ACHN (cell line): ENCODE results near the gene ZNF799.
"Not testable (repeated sequence)": the region's sequence is repeated elsewhere in the genome, so short reads cannot be mapped to it uniquely, and the experiment has no call there.

Experiments
- DNase-seq: peaks from one replicate; pipeline ENCODE4 v3.0.0-alpha.2; 2015
- in situ Hi-C: cut with HindIII; loops from 2 replicates; pipeline ENCODE4 v1.10.0; 2017; ENCODE audit warnings: low sequenced_read_pairs, low pct_ligation_motif_present, low pct_unique_long_range_greater_than_20kb

The ZNF799 gene

DNA sequence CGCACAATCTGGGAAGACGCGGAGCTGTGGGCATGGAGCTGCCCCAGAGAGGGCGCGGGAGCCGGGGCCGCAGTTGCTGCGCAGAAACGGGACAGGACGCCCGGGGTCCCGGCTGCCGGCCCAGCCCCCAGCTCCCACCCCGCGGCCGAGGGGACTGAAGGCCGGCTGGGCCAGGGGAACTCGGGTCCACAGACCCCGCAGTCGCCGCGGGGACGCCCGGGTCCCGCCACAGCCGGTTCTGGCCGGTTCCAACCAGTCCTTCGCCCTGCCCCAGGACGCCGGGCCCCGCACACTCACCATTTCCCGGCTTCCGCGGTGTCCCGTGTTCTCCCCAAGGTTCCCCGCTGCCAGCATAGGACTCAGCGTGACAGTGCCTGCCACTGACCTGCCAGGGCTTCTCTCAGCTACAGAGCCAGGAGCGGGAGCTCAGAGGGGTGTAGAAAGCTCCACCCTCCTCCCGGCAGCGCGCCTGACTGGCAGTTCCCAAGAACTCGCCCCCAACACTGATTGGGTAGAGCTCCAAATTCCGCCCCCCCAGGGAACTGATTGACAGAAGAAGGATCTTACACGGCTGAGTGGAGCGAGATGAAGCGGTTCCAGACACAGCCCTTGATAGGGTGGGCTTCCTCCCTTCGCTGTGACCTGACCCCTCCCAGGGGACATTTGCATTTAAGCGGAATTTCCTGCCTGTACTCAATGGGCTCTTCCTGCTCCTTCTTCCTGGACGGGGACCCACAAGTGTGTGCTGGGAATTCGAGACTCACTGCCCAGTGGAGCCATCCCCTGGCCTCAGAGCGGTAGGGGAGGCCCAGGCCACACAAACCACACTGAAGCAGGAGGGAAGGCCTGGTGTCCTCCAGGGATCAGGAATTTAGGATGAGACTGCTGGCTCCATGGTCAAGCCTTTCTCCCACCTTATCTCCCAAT lies 35.6 kb downstream of the ZNF799 start, which contains the start of gene ZNF442:
TSS of gene ZNF442 (minus strand) at position 448 of the 927 bp plus-strand sequence. CDS start 2,052 bp downstream, outside the sequence.
- no peak for DNase-seq
- in situ Hi-C loops: no loop called here

DNA sequence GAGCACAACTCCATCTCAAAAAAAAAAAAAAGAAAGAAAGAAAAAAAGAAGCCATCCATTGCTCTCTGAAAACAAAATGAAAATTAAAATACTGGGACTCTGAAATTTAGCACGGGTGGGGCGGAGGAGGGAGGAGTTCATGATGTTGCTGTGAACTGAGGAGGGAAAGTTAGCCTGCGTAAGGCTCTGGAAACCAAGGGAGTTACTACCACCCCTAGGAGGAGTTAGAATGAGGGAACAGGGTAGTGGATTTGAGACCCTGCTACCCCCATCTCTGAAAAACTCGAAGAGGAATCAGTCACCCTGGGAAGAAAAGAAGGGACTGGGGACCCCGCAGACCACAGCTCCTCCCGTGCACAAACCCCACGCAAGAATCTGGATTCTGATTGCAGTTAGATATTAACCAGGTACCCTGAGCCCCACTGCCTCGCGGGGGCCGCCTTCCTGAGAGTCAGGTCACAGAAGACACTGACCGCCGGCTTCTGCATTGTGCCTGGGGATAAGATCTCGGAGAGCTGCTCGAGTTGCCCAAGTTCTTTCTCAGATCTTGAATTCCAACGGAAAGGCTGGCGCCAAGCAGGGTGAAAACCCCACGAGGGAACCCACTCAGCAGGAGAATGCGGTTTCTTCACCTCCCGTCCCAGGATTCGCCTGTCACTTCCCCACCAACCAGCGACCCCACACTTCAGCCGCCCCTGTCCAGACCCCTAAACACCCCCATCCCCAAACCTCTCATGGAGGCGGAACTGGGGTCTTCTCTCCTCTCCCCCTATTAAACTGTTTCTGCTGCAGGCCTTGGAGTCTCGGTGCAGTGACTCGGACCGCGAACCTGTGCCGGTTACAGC lies 36.5 kb downstream of the ZNF799 start:
- in situ Hi-C loops: no loop called here
- DNase-seq: no peak

DNA sequence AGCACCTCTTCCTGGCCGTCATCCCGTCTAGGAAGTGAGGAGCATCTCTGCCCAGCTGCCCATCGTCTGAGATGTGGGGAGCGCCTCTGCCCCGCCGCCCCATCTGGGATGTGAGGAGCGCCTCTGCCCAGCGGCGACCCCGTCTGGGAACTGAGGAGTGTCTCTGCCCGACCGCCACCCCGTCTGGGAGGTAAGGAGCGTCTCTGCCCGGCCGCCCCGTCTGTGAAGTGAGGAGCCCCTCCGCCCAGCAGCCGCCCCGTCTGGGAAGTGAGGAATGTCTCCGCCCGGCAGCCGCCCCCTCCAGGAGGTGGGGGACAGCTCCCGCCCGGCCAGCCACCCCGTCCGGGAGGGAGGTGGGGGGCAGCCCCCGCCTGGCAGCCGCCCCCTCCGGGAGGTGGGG lies 38.8 kb downstream of the ZNF799 start:
- in situ Hi-C loops: not testable (repeated sequence)

GRCh38 chr19:12353375-12353774 lies 47.7 kb downstream of the ZNF799 start:
- DNase-seq: no peak
- in situ Hi-C loops: no loop called here

More for the DNA sequence above, 38.8 kb downstream of the ZNF799 start:
- not testable (repeated sequence) for DNase-seq

- in situ Hi-C loops: no loop called here
Measured at GRCh38 chr19:12350890-12351197, 50.2 kb downstream of the ZNF799 start.

DNA sequence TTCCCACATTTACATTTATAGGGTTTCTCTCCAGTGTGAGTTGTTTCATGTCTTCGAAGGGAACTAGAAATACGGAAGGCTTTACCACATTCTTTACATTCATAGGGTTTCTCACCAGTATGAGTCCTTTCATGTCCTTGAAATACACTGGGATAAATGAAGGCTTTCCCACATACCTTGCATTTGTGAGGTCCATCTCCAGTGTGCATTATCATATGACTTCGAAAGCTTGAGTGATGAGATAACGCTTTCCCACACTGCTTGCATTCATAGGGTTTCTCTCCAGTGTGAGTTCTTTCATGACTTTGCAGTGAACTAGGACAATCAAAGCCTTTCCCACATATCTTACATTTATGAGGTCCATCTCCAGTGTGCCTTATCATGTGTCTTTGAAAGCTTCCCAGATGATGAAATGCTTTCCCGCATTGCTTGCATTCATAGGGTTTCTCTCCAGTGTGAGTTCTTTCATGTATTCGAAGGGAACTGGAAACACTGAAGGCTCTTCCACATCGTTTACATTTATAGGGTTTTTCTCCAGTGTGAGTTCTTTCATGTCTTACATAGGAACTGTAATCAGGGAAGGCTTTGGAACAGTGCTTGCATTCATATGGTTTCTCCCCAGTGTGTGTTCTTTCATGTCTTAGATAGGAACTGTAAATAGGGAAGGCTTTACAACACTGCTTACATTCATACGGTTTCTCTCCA lies 50.7 kb downstream of the ZNF799 start:
- in situ Hi-C loops: no loop called here
- no peak for DNase-seq

More at GRCh38 chr19:12350890-12351197, 50.2 kb downstream of the ZNF799 start:
- no peak for DNase-seq

DNA sequence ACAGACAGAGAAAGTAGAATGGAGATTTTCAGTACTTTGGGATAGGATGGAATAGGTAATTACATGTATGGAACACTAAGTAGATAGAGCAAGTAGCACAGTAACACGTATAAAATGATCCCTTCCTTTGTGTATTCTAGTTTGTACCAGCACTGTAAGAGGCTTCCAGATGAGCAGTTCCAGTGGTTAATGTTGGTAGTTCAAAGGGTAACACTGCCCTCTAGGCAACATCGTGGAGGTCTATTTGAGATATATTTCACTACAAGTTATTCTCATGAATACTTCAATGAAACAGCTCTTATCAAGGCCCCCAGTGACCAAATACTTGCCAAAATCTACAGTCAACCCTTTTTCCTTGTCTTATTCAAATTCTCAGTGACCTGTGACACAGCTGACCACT lies 54.2 kb downstream of the ZNF799 start:
- DNase-seq: no peak
- in situ Hi-C loops: no loop called here

DNA sequence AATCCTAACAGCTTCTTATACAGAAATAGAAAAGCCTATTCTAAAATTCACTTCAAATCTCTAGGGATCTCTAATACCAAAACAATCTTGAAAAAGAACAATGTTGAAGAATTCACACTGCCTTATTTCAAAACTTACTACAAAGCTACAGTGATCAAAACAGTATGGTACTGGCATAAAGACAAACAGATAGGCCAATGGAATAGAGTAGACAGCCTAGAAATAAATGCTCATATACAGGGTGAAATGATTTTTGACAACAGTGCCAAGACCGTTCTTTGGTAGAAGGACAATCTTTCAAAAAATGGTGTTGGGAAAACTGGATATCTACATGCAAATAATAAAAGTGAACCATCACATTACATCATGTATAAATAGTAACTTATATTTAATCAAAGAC lies 55.9 kb downstream of the ZNF799 start:
- DNase-seq: no peak
- in situ Hi-C loops: no loop called here
